ENCODE data around the gene ERICH2. TPM values are rescaled to one million over a fixed set of nuclear protein-coding genes. Genes with fewer than 3 reads are reported as not detected.

ERICH2 gene
- total RNA-seq, 1 experiment from 2014 or later = 2.4 TPM

DNA sequence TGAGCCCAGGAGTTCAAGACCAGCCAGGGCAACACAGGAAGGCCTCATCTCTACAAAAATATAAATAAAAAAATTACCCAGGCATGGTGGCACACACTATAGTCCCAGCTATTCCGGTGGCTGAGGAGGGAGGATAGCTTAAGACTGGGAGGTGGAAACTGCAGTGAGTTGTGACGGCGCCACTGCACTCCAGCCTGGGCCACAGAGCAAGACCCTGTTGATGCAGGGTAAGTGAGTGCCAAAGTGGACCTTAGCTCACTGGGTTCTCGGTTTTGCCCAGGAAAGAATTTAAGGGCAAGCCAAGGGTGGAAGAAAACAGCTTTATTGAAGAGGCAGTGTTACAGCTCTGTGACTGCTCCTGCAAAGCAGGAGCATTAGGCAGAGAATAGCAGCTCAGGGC is 6.9 kb upstream of the ERICH2 start:
- RAD21 ChIA-PET (ENCODE audit: low non-redundant PET in 1 of 2, low total read pairs in 2 of 2, uncharacterized antibody in 2 of 2, unreplicated experiment in 2 of 2) = no interaction called here
- no peak overlapping the region for H3K9ac ChIP-seq (ENCODE audit: low read length)
- DNase-seq (ENCODE audit: low read depth, low spot score) = no peak
- no peaks in the 10 kb centered on the region for H4K20me1 ChIP-seq (ENCODE audit: insufficient read depth)
- CTCF ChIA-PET = no interaction called here
- no peaks in the 10 kb centered on the region for H3K36me3 ChIP-seq (ENCODE audit: control insufficient read depth in 1 of 2, insufficient read depth in 2 of 2, low read length in 2 of 2)
- no peak overlapping the region for H3K4me3 ChIP-seq (replicated peaks in 1 of 2; ENCODE audit: low read depth in 1 of 2, low read length in 2 of 2)
- H3K4me1 ChIP-seq (ENCODE audit: control insufficient read depth in 1 of 2, insufficient read depth in 2 of 2, low read length in 2 of 2) = no peaks in the 10 kb centered on the region
- BruUV-seq (replicated peaks) = no TSS peak
- POLR2A ChIA-PET = no interaction called here
- intact Hi-C loops (cut with micrococcal nuclease) = no loop called here
- ATAC-seq = no peak
- no peaks in the 10 kb centered on the region for H3K79me2 ChIP-seq (ENCODE audit: insufficient read depth, low read length)
- no peak overlapping the region for H3K27ac ChIP-seq (ENCODE audit: low read depth, low read length)
- no peaks in the 10 kb centered on the region for H3K9me2 ChIP-seq (ENCODE audit: insufficient read depth)
- no peaks in the 10 kb centered on the region for H3K9me3 ChIP-seq (ENCODE audit: control insufficient read depth in 1 of 2, insufficient read depth in 1 of 2, low read depth in 1 of 2, low read length in 2 of 2)
- no peak overlapping the region for H2AFZ ChIP-seq (ENCODE audit: low read depth, low read length, poor library complexity, severe bottlenecking)
- TF ChIP-seq, protein P1, sequence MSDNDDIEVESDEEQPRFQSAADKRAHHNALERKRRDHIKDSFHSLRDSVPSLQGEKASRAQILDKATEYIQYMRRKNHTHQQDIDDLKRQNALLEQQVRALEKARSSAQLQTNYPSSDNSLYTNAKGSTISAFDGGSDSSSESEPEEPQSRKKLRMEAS (IDR thresholded peaks at IDR 0.05) = no peak
- TF ChIP-seq, protein P2, sequence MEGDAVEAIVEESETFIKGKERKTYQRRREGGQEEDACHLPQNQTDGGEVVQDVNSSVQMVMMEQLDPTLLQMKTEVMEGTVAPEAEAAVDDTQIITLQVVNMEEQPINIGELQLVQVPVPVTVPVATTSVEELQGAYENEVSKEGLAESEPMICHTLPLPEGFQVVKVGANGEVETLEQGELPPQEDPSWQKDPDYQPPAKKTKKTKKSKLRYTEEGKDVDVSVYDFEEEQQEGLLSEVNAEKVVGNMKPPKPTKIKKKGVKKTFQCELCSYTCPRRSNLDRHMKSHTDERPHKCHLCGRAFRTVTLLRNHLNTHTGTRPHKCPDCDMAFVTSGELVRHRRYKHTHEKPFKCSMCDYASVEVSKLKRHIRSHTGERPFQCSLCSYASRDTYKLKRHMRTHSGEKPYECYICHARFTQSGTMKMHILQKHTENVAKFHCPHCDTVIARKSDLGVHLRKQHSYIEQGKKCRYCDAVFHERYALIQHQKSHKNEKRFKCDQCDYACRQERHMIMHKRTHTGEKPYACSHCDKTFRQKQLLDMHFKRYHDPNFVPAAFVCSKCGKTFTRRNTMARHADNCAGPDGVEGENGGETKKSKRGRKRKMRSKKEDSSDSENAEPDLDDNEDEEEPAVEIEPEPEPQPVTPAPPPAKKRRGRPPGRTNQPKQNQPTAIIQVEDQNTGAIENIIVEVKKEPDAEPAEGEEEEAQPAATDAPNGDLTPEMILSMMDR (IDR thresholded peaks at IDR 0.05 in 2 of 3, conservative IDR thresholded peaks at IDR 0.05 in 1 of 3; ENCODE audit: borderline replicate concordance in 1 of 3, insufficient read depth in 1 of 3, low read depth in 2 of 3, low read length in 2 of 3) = no peak
- TF ChIP-seq, protein P3, sequence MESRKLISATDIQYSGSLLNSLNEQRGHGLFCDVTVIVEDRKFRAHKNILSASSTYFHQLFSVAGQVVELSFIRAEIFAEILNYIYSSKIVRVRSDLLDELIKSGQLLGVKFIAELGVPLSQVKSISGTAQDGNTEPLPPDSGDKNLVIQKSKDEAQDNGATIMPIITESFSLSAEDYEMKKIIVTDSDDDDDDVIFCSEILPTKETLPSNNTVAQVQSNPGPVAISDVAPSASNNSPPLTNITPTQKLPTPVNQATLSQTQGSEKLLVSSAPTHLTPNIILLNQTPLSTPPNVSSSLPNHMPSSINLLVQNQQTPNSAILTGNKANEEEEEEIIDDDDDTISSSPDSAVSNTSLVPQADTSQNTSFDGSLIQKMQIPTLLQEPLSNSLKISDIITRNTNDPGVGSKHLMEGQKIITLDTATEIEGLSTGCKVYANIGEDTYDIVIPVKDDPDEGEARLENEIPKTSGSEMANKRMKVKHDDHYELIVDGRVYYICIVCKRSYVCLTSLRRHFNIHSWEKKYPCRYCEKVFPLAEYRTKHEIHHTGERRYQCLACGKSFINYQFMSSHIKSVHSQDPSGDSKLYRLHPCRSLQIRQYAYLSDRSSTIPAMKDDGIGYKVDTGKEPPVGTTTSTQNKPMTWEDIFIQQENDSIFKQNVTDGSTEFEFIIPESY (IDR thresholded peaks at IDR 0.05; ENCODE audit: extremely low read depth, insufficient replicate concordance, low read length) = no peak
- TF ChIP-seq CBX3 (IDR thresholded peaks at IDR 0.05; ENCODE audit: low read depth) (no peak), ELF1 (IDR thresholded peaks at IDR 0.05; ENCODE audit: borderline replicate concordance, low read depth) (no peak), EZH2phosphoT487 (IDR thresholded peaks at IDR 0.05; ENCODE audit: borderline replicate concordance) (no peak), CEBPB (IDR thresholded peaks at IDR 0.05; ENCODE audit: low read depth) (no peak), SRF (IDR thresholded peaks at IDR 0.05; ENCODE audit: low read depth) (no peak), TCF7L2 (IDR thresholded peaks at IDR 0.05; ENCODE audit: borderline replicate concordance, extremely low read depth, insufficient read depth, insufficient read length) (no peak)
- TF ChIP-seq, protein P4, sequence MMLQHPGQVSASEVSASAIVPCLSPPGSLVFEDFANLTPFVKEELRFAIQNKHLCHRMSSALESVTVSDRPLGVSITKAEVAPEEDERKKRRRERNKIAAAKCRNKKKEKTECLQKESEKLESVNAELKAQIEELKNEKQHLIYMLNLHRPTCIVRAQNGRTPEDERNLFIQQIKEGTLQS (IDR thresholded peaks at IDR 0.05) = no peak
- H3K4me2 ChIP-seq (ENCODE audit: low read length) = no peak overlapping the region
- no peaks in the 10 kb centered on the region for H3K27me3 ChIP-seq (ENCODE audit: insufficient read depth, low read length)
